C4-2B (cell line): ENCODE results near the gene SMIM29.
"Not testable (repeated sequence)": the region's sequence is repeated elsewhere in the genome, so short reads cannot be mapped to it uniquely, and the experiment has no call there.

Source experiments
- H3K27ac ChIP-seq: fragments of 450-650 bp; 2 replicates; pipeline ENCODE4 v1.5.1; 2017
- ZFX ChIP-seq: fragments of 450-650 bp; IDR thresholded peaks from 2 replicates; pipeline ENCODE4 v1.6.1; 2017
- TF ChIP-seq, protein P1 (sequence below): fragments of 450-650 bp; conservative IDR thresholded peaks from 2 replicates; pipeline ENCODE4 v1.5.1; 2017; ENCODE audit warnings: mild to moderate bottlenecking

The SMIM29 gene

DNA sequence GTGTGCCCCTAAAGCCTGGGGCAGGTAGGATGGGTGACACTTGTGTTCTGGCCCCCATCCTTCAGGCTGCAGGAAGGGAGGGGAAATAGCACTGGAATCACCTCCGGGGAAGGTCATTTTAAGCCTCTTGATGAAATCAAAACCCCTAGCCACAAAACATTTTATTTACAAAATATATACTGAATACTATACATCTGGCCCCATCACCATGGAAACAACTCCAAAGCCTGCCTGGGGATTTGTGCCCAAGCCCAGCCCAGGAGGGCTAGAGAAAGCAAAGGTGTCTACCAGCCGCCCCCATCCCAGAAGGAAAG lies 2.6 kb downstream of the SMIM29 start:
- H3K27ac ChIP-seq, result no peak overlapping the region
- TF ChIP-seq ZFX, result no peak
- TF ChIP-seq, protein P1, sequence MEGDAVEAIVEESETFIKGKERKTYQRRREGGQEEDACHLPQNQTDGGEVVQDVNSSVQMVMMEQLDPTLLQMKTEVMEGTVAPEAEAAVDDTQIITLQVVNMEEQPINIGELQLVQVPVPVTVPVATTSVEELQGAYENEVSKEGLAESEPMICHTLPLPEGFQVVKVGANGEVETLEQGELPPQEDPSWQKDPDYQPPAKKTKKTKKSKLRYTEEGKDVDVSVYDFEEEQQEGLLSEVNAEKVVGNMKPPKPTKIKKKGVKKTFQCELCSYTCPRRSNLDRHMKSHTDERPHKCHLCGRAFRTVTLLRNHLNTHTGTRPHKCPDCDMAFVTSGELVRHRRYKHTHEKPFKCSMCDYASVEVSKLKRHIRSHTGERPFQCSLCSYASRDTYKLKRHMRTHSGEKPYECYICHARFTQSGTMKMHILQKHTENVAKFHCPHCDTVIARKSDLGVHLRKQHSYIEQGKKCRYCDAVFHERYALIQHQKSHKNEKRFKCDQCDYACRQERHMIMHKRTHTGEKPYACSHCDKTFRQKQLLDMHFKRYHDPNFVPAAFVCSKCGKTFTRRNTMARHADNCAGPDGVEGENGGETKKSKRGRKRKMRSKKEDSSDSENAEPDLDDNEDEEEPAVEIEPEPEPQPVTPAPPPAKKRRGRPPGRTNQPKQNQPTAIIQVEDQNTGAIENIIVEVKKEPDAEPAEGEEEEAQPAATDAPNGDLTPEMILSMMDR, result no peak

DNA sequence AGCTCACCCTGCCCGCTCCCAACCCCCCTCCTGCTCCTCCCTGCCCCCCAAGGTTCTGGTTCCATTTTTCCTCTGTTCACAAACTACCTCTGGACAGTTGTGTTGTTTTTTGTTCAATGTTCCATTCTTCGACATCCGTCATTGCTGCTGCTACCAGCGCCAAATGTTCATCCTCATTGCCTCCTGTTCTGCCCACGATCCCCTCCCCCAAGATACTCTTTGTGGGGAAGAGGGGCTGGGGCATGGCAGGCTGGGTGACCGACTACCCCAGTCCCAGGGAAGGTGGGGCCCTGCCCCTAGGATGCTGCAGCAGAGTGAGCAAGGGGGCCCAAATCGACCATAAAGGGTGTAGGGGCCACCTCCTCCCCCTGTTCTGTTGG lies 3.1 kb downstream of the SMIM29 start:
- not testable (repeated sequence) for H3K27ac ChIP-seq

DNA sequence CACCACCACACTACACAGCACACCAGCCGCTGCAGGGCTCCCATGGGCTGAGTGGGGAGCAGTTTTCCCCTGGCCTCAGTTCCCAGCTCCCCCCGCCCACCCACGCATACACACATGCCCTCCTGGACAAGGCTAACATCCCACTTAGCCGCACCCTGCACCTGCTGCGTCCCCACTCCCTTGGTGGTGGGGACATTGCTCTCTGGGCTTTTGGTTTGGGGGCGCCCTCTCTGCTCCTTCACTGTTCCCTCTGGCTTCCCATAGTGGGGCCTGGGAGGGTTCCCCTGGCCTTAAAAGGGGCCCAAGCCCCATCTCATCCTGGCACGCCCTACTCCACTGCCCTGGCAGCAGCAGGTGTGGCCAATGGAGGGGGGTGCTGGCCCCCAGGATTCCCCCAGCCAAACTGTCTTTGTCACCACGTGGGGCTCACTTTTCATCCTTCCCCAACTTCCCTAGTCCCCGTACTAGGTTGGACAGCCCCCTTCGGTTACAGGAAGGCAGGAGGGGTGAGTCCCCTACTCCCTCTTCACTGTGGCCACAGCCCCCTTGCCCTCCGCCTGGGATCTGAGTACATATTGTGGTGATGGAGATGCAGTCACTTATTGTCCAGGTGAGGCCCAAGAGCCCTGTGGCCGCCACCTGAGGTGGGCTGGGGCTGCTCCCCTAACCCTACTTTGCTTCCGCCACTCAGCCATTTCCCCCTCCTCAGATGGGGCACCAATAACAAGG lies 3.6 kb downstream of the SMIM29 start:
- not testable (repeated sequence) for H3K27ac ChIP-seq

DNA sequence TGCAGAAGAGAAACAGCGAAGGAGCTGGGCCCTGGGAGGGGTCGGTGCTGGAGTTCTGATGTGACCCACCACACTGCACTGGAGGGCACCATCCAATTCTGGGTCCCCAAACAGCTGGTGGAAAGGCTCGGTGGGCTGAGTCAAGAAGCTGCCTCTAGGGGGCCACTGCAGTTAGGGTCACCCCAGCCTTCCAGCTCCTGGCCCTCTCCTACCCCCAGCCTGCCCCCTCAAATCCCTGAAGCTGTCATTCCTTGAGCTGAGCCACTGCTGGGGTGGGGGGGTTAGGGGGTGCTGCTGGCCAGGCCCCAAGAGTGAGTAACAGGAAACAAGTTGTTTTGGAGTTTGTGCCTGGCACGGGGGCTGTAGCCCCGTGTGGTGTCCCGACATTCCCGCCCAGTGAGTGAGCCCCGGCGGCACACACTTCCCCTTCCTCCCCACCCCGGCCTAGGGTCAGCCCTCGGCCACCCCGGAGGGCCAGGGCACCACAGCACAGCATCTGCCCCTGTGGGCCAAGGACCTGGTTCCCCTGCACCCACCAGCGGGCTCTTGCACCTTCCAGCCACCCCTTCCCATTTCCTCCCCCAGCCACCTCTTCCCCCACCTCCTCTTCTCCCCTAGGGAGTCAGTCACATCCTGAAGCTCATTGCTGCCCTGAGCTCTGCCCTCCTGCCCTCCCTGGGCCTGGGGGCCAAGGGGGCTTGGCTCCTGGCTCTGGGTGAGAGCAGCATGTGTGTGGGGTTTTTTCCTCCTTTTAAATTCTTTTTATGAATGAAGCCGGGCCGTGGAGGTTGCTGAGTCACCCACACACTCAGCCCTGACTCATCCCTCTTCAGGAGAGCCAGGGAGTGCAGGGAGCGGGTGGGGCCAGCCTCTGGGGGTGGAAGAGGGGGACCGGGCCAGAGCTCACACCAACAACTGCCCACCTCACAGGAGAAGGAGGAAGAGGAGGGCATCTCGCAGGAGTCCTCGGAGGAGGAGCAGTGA lies 4.6 kb downstream of the SMIM29 start:
- no peak for TF ChIP-seq ZFX
- TF ChIP-seq, protein P1, result peak; percentile 23
- H3K27ac ChIP-seq, result peak overlapping the region; percentile 10

DNA sequence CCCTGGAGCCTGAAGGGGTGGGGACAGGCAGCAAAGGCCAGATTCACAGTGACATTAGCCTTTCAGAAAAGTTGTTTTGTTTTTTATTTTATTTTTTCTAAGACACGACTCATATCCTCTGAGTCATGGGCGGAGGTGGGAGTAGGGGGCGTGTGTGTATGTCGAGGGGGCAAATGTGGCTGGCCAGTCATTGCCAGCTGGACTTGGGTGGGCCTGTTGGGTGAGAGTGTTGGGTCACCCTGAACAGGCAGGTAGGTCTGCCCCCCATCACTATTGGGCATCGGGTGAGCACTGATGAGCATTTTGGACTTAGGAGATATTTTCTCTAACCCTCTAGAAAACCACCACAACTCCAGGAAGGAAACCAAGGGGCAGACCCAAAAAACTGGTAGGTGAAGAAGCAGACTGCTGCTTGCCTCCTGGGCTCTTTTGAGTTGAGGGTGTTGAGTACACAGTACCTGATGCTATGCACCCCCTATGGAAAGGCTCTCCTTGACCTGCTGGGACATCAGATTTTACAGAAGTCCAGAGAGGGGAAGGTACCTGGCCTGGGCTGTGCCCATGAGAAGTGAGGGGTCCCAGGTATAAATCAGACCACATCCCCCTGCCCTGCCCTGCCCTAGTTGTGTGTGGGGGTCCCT lies 5.6 kb downstream of the SMIM29 start:
- TF ChIP-seq ZFX, result no peak
- TF ChIP-seq, protein P1, result no peak
- H3K27ac ChIP-seq, result no peak overlapping the region

DNA sequence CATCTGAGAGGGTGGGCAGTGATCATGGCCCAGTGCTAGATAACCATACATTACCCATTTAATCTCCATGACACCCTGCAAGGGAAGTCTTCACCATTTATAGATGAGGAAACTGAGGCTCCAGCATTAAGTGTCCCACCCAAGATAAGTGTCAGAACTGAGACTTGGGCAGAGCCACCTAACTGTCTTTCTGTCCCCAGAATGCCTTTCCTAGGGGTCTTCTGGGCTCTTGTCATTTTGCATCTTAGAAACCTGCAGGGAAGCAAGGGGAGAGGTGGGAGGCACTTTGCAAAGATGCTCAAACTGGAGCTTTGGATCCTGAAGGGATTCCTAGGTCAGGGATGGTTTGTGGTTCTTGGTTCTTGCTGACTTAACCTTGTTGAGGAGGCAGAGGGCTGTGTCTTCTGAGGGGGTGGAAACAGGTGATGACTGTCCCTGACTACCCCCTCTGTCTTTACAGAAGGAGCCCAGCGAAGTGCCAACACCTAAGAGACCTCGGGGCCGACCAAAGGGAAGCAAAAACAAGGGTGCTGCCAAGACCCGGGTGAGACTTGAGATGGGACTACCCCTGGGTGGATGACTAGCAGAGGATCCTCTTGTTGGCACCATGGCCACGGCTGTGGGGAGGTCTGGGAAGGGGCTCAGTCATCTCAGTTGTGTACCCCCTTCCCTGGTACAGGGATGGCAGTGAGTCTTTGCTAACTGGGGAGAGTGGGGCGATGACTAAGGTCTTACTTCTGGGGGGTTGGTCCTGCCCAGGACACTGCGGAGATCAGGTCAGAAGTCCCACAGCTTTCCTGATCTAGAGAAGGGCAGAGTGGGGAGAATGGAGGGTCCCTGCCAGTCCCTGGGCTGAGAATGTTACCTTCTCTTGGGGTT lies 6.3 kb downstream of the SMIM29 start:
- H3K27ac ChIP-seq, result no peak overlapping the region
- no peak for TF ChIP-seq ZFX
- TF ChIP-seq, protein P1, result no peak

DNA sequence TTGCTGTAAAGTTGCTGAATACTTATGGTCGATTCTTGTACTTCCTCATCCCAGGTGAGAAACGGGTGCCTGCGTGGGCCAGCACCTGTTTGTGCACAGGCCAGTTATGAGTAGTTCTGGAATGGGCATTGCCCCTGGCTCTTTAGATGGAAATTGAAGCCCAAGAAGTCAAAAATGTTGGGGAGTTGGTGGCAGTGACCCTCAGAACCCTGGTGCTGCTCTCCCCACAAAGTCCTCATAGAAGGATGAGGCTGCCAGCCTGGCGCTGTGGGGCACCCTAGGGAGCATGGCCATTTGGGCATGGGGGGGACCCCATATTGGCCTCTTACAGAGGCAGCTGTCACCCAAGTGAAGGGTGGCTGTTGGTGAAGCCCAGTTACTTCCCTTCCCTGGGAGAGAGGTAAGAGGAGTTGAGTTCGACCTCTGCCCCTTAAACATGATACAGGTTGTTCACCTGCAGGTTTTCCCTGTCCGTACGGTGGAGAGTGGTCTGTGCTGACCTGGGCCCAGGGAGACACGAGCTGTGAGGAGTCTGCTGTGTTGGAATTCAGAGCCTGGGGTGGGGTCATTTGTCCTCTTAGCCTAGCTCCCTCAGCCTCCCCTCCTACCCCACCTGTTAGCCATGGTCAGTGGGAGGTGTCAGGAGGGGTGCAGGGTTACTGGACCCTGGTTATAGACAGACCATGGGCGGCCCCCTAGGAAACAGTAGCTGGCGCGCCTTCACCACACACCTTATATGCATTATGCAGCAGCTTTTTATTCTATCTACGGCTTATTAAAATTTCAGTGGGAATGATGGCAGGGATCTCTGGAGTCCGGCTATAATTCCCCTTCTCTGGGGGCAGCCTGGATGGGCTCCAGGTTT lies 7.2 kb downstream of the SMIM29 start:
- TF ChIP-seq, protein P1, result no peak
- TF ChIP-seq ZFX, result no peak
- no peak overlapping the region for H3K27ac ChIP-seq
